Measurements from ENCODE around the gene CTNNBL1. TPM values are rescaled to one million over a fixed set of nuclear protein-coding genes. Genes with fewer than 3 reads are reported as not detected.
A peak's percentile ranks its signal among the peaks of the same experiment; 100 is the strongest.

CTNNBL1 gene
- total and polyA plus RNA-seq, 12 donors: 5.5 to 75.5 (median 37.7) TPM

DNA sequence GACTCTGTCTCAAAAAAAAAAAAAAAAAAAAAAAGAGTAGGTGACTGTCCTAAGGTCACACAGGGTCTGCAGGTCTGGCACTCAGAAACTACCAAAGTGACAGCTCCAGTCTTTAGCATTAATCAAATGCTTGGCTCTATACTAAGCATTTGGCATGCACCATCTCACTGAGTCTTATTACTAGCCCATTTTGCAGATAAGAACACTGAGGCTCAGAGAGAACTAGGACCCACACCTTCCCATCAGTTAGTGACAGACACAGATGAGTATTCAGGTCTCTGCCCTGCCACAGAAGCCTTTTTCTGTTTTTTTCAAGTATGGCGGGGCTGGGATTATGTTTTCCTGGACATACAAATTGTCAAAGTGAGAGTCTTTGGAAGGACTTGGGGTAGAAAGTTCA is 186.0 kb downstream of the CTNNBL1 start:
- no peaks in the 10 kb centered on the region for H3K9me3 ChIP-seq (replicated peaks in 1 of 3)
- WGBS, 4 donors: 93 to 100% (median 96%) methylated on average over 1 of the region's 1 CpG
- no peak overlapping the region for H3K4me3 ChIP-seq
- H3K36me3 ChIP-seq (replicated peaks in 1 of 2): no peaks in the 10 kb centered on the region
- H3K4me1 ChIP-seq (replicated peaks in 1 of 2): no peaks in the 10 kb centered on the region
- TF ChIP-seq, protein P1, sequence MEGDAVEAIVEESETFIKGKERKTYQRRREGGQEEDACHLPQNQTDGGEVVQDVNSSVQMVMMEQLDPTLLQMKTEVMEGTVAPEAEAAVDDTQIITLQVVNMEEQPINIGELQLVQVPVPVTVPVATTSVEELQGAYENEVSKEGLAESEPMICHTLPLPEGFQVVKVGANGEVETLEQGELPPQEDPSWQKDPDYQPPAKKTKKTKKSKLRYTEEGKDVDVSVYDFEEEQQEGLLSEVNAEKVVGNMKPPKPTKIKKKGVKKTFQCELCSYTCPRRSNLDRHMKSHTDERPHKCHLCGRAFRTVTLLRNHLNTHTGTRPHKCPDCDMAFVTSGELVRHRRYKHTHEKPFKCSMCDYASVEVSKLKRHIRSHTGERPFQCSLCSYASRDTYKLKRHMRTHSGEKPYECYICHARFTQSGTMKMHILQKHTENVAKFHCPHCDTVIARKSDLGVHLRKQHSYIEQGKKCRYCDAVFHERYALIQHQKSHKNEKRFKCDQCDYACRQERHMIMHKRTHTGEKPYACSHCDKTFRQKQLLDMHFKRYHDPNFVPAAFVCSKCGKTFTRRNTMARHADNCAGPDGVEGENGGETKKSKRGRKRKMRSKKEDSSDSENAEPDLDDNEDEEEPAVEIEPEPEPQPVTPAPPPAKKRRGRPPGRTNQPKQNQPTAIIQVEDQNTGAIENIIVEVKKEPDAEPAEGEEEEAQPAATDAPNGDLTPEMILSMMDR (IDR thresholded peaks at IDR 0.05): no peak
- TF ChIP-seq POLR2A (IDR thresholded peaks at IDR 0.05): no peak
- H3K27me3 ChIP-seq: no peaks in the 10 kb centered on the region
- no peak for DNase-seq
- intact Hi-C loops (cut with DNase I): no loop called here
- no peak overlapping the region for H3K27ac ChIP-seq

DNA sequence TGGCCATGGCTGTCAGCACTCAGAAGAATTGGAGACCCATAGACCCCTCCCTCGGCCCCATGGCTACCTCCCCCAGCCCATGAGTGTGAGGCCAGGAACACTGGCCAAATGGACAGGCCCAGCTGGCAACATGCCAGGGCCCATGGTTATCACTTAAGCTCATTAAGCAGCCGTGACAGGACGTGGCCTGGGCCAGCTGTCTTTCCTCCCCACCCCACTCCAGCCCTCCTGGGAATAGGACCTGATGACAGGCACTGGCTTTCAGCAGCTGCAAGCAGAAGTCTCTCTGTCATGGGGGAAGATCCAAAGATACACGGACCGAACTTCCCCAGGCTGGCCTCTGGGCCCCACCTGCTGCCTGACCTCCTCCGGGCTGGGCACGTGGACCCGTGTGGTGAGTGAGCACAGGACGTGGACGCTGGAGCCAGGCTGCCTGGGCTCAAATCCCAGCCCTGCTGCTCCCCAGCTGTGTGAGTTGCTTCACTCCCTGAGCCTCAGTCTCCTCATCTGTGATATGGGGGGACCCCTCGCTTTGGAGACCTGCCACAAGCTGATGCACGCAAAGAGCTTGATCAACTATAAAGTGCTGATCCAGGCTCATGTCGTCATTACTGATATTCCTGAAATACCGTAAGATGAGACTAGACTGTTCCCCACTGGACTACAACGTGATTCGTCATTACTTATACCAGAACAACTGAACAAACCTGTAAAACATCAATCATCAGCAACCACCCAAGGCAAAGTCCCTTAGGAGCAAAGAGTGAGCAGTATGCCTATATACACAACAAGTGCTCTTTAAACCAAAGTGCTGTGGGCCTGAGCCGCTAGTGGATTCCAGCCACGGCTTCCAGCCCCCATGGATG is 187.1 kb downstream of the CTNNBL1 start:
- no peak overlapping the region for H3K4me3 ChIP-seq
- no peaks in the 10 kb centered on the region for H3K36me3 ChIP-seq (replicated peaks in 1 of 2)
- intact Hi-C loops (cut with DNase I): no loop called here
- no peaks in the 10 kb centered on the region for H3K4me1 ChIP-seq (replicated peaks in 1 of 2)
- no peaks in the 10 kb centered on the region for H3K9me3 ChIP-seq (replicated peaks in 1 of 3)
- WGBS, 4 donors: 49 to 73% (median 54%) methylated on average over 13 to 18 of the region's 18 CpGs
- no peaks in the 10 kb centered on the region for H3K27me3 ChIP-seq
- TF ChIP-seq, protein P1 (IDR thresholded peaks at IDR 0.05): no peak
- TF ChIP-seq POLR2A (IDR thresholded peaks at IDR 0.05): no peak
- peak in 6 of 7 donors; percentile 39 to 90 (median 55) for DNase-seq
- no peak overlapping the region for H3K27ac ChIP-seq

DNA sequence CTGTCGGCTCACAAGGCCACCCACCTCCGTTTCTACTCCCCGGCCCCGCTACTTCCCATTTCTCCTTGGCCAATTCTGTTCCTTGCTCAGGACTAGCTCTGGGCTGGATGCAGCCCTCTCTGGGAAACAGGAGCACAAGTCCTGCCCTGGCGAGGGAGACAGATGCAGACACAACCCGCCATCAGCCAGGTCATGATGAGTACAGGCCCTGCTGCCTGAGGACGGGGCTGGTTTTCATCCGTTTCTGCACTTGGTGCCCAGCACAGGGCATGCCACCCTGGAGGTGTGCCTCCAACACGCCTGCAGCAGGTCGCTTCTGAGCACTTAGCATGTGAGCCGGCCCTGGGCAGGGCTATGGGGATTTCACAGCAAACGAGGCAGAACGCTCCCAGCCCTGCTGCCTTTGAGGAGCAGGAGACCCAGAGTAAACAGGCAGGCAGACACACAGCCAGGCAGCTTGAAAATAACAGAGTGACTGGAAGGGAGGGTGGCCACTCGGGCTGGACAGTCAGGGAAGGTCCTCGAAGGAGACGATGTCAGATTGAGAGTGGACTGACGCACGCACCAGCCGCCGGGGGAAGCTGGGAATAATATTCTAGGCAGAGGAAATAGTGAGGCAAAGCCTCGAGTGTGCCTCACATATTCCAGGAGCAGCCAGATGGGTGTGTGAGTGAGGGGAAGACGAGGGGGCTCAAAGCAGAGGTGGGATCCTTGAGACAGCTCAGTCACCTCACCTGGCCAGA is 187.9 kb downstream of the CTNNBL1 start:
- intact Hi-C loops (cut with DNase I): no loop called here
- WGBS, 4 donors: 81 to 83% (median 81%) methylated on average over 19 to 22 of the region's 22 CpGs
- Histone ChIP-seq H3K9me3 (replicated peaks in 1 of 3) (no peaks in the 10 kb centered on the region), H3K27me3 (no peaks in the 10 kb centered on the region), H3K4me3 (no peak overlapping the region), H3K27ac (no peak overlapping the region), H3K4me1 (replicated peaks in 1 of 2) (no peaks in the 10 kb centered on the region), H3K36me3 (replicated peaks in 1 of 2) (no peaks in the 10 kb centered on the region)
- TF ChIP-seq, protein P1 (IDR thresholded peaks at IDR 0.05): no peak
- no peak for TF ChIP-seq POLR2A (IDR thresholded peaks at IDR 0.05)
- DNase-seq: no peak

DNA sequence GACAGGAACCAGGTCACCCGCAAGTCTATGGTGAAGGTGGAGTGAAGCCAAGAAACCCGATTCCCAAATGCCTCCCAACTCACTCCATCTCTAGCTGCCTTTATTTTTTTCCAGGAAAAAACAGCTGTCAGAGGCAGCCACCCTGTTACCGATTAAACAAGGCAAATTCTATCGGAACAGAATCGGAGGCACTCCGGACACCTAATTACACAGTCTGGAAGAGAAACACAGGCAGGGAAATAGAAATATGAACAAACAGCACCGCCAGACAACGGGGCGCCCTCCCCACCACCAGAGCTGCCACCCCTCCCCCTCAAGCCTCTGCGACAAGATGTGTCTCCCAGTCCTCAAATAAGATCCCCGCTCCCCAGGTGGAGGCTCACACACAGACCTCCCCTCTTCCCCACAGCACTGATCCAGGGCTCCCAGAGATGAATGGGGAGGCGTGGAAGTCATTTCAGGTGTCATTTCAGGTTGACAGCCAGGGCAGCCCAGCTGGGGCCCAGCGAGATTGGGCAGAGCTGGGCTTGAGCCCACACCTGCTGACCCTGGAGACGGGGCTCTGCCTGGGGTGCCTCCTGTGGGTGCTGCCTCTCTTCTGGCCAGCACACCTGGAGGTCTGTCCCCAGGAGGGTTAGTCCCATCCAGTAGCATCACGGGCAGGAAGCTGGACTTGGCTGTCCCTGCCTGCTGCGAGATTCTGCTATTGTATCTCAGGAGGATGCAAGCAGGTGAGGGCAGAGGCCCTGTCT is 189.3 kb downstream of the CTNNBL1 start:
- Histone ChIP-seq H3K4me1 (replicated peaks in 1 of 2) (no peaks in the 10 kb centered on the region), H3K4me3 (no peak overlapping the region), H3K36me3 (replicated peaks in 1 of 2) (no peaks in the 10 kb centered on the region), H3K9me3 (replicated peaks in 1 of 3) (no peaks in the 10 kb centered on the region), H3K27ac (no peak overlapping the region), H3K27me3 (no peaks in the 10 kb centered on the region)
- 77 to 86% (median 84%) methylated on average over 10 to 16 of the region's 16 CpGs for WGBS, 4 donors
- TF ChIP-seq, protein P1 (IDR thresholded peaks at IDR 0.05): no peak
- TF ChIP-seq POLR2A (IDR thresholded peaks at IDR 0.05): no peak
- intact Hi-C loops (cut with DNase I): no loop called here
- DNase-seq: no peak
